Immature natural killer cell (primary cell): ENCODE results near the gene CAPN9. TPM values are rescaled to one million over a fixed set of nuclear protein-coding genes. Genes with fewer than 3 reads are reported as not detected.

ENCODE experiments used
- DNase-seq, 3 donors: peaks; one replicate each; pipeline ENCODE4 v3.0.0; 2022; ENCODE audit warnings: mixed read lengths in 1 of 3
- H3K27ac Mint-ChIP-seq, 6 donors: one replicate each; pipeline ENCODE4 v1.8.0; 2020; ENCODE audit warnings: mixed read lengths in 6 of 6, mild to moderate bottlenecking in 5 of 6, inconsistent platforms in 4 of 6, moderate library complexity in 3 of 6
- H3K27me3 Mint-ChIP-seq, 3 donors: one replicate each; pipeline ENCODE4 v1.8.0; 2020 to 2021; ENCODE audit warnings: low read depth in 3 of 3, mild to moderate bottlenecking in 3 of 3, mixed read lengths in 3 of 3, moderate library complexity in 3 of 3, inconsistent platforms in 1 of 3
- H3K36me3 Mint-ChIP-seq, 3 donors: one replicate each; pipeline ENCODE4 v1.8.0; 2020; ENCODE audit warnings: mixed read lengths in 3 of 3, inconsistent platforms in 2 of 3, mild to moderate bottlenecking in 2 of 3
- H3K4me1 Mint-ChIP-seq, 2 donors: one replicate each; pipeline ENCODE4 v1.8.0; 2020; ENCODE audit warnings: inconsistent platforms in 2 of 2, mild to moderate bottlenecking in 2 of 2, mixed read lengths in 2 of 2, moderate library complexity in 1 of 2
- H3K4me3 Mint-ChIP-seq, 5 donors: one replicate each; pipeline ENCODE4 v1.8.0; 2020; ENCODE audit warnings: mild to moderate bottlenecking in 5 of 5, mixed read lengths in 5 of 5, inconsistent platforms in 3 of 5, moderate library complexity in 3 of 5
- H3K9me3 Mint-ChIP-seq, 6 donors: one replicate each; pipeline ENCODE4 v1.8.0; 2020; ENCODE audit warnings: mild to moderate bottlenecking in 6 of 6, mixed read lengths in 6 of 6, inconsistent platforms in 4 of 6, moderate library complexity in 3 of 6
- polyA plus RNA-seq, 3 donors: library from polyadenylated mRNA; unstranded; fragments of 300-500 nt; fragmentation: Illumina TruSeq; gene quantifications; one replicate each; pipeline ENCODE4 v1.2.3, GENCODE V29; 2021

Gene CAPN9
- polyA plus RNA-seq, 3 donors from 2014 or later, result not detected

DNA sequence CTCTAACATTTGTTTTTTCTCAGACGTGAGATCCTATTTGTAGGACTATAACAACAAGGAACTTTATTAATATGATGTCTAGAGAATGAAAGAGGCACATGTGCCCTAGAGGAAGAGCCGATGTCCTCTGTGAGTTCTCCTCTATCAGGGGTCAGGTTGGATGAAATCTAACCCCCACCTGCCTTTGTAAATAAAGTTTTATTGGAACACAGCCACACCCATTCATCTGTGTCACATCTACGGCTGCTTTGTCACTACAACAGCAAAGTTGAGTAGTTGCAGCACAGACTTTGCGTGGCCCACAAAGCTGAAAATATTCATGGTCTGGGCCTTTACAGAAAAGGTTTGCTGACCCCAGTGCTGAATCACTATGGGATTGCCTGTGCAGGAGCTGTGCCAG is 571 bp upstream of the CAPN9 start:
- Mint-ChIP-seq H3K4me3 (no peak overlapping the region), H3K9me3 (no peaks in the 10 kb centered on the region), H3K36me3 (no peaks in the 10 kb centered on the region), H3K4me1 (no peaks in the 10 kb centered on the region), H3K27me3 (peaks cover 2 to 4% (median 2%) of the 10 kb centered on the region in 3 donors), H3K27ac (no peak overlapping the region)
- no peak for DNase-seq

- no peaks in the 10 kb centered on the region for H3K9me3 Mint-ChIP-seq
- H3K4me1 Mint-ChIP-seq, result no peaks in the 10 kb centered on the region
- peaks cover 2 to 6% (median 2%) of the 10 kb centered on the region in 3 donors for H3K27me3 Mint-ChIP-seq
- no peak for DNase-seq
- no peaks in the 10 kb centered on the region for H3K36me3 Mint-ChIP-seq
- H3K27ac Mint-ChIP-seq, result no peak overlapping the region
- H3K4me3 Mint-ChIP-seq, result no peak overlapping the region
These were observed 957 bp downstream of the CAPN9 start for GRCh38 chr1:230747890-230748800.

DNA sequence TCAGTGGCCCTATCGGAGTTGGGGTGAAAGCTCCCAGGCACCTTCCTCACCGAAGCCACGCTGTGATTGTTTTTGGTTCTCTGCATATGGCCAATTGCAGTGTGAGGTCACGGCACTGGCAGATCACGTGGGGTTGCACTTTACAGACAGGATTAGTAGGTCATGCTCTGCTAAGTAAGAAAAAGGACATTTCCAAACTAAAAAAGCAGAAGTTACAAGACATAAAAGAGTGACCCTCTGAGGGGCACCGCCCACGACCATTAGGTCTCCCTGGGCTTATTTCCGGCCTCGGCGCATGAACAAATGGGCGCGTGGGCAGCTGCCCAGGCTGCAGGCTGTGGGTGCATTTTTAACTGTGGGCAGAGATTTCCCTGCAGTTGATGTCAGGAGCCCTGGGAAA is 2.0 kb downstream of the CAPN9 start:
- Mint-ChIP-seq H3K36me3 (no peaks in the 10 kb centered on the region), H3K27ac (no peak overlapping the region), H3K27me3 (peaks cover 2% of the 10 kb centered on the region in 3 donors), H3K9me3 (no peaks in the 10 kb centered on the region), H3K4me3 (no peak overlapping the region), H3K4me1 (peaks cover 0 to 3% of the 10 kb centered on the region in 2 donors)
- no peak for DNase-seq

GRCh38 chr1:230749635-230750034 is 2.4 kb downstream of the CAPN9 start:
- H3K9me3 Mint-ChIP-seq, result no peaks in the 10 kb centered on the region
- peaks cover 2% of the 10 kb centered on the region in 3 donors for H3K27me3 Mint-ChIP-seq
- H3K36me3 Mint-ChIP-seq, result no peaks in the 10 kb centered on the region
- H3K4me1 Mint-ChIP-seq, result peaks cover 0 to 3% of the 10 kb centered on the region in 2 donors
- H3K4me3 Mint-ChIP-seq, result no peak overlapping the region
- DNase-seq, result no peak
- no peak overlapping the region for H3K27ac Mint-ChIP-seq

DNA sequence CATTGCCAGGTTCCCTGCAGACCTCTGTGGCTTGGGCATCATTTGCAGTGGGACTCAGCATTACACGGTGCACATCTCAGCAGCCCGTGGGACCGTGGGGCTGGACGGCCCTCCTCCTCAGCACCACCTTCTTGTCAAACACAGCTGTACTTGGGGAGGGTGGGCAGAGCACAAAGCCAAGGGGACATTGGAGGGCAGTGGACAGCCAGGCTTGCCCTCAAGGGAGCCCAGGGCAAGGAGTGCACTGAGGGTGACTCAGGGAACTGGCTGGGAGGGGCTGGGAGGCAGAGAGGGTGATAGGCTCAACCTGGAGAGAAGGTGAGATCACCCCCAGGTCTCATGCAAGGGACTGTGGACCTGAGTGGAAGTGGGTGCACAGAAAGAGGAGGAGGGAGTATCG is 3.4 kb downstream of the CAPN9 start:
- Mint-ChIP-seq H3K27ac (no peak overlapping the region), H3K36me3 (no peaks in the 10 kb centered on the region), H3K27me3 (peaks cover 0 to 2% (median 2%) of the 10 kb centered on the region in 3 donors), H3K9me3 (no peaks in the 10 kb centered on the region), H3K4me3 (no peak overlapping the region), H3K4me1 (peaks cover 0 to 3% of the 10 kb centered on the region in 2 donors)
- no peak for DNase-seq

GRCh38 chr1:230750986-230751625 is 3.9 kb downstream of the CAPN9 start:
- no peaks in the 10 kb centered on the region for H3K36me3 Mint-ChIP-seq
- H3K4me3 Mint-ChIP-seq, result no peak overlapping the region
- peaks cover 0 to 2% (median 2%) of the 10 kb centered on the region in 3 donors for H3K27me3 Mint-ChIP-seq
- peaks cover 0 to 3% of the 10 kb centered on the region in 2 donors for H3K4me1 Mint-ChIP-seq
- no peak for DNase-seq
- no peak overlapping the region for H3K27ac Mint-ChIP-seq
- no peaks in the 10 kb centered on the region for H3K9me3 Mint-ChIP-seq

GRCh38 chr1:230752407-230752806 is 5.2 kb downstream of the CAPN9 start:
- H3K27ac Mint-ChIP-seq, result peak overlapping the region in 1 of 6 donors; percentile 17
- peaks cover 0 to 3% of the 10 kb centered on the region in 2 donors for H3K4me1 Mint-ChIP-seq
- peaks cover 0 to 2% (median 0%) of the 10 kb centered on the region in 3 donors for H3K27me3 Mint-ChIP-seq
- no peak overlapping the region for H3K4me3 Mint-ChIP-seq
- no peaks in the 10 kb centered on the region for H3K9me3 Mint-ChIP-seq
- DNase-seq, result no peak
- no peaks in the 10 kb centered on the region for H3K36me3 Mint-ChIP-seq

GRCh38 chr1:230753191-230753585 is 6.0 kb downstream of the CAPN9 start:
- Mint-ChIP-seq H3K4me3 (peak overlapping the region in 2 of 5 donors; percentile 10 to 29), H3K27me3 (peaks cover 0 to 2% (median 0%) of the 10 kb centered on the region in 3 donors), H3K36me3 (no peaks in the 10 kb centered on the region), H3K4me1 (peaks cover 0 to 3% of the 10 kb centered on the region in 2 donors), H3K27ac (no peak overlapping the region), H3K9me3 (no peaks in the 10 kb centered on the region)
- no peak for DNase-seq

DNA sequence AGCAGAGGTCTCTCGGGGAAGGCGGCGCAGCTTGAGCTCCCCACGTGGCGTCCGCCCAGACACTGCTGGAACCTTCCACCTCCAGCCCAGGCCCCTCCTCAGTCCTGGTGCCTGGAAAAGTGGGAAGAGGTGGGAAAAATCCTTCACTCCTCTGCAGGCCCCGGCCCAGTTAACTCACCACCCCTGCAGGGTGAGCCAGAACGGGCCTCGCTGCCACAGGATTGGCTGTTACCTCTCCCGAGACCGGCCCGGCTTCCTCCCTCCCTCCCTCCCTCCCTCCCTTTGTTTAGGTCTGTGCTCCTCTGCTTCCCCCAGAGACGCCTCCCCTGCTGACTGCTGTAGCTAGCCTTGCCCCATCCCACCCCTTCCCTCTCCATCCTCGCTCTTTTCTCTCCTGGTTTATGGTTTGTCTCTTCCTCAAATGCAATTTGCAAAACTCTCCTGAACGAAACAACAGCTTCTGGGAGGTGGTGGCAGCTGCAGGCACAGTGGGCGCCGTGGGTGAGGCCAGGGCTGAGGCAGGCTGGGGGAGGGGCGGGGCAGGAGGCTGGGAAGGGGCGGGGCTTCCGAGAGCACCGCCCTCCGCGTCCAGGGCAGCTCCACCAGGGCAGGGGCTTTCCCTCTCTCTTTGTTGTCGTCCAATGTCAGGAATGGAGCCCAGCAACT is 6.5 kb downstream of the CAPN9 start:
- Mint-ChIP-seq H3K36me3 (no peaks in the 10 kb centered on the region), H3K9me3 (no peaks in the 10 kb centered on the region), H3K4me1 (peaks cover 0 to 3% of the 10 kb centered on the region in 2 donors), H3K27ac (peak overlapping the region in 1 of 6 donors; percentile 20), H3K4me3 (peak overlapping the region in 3 of 5 donors; percentile 46 to 67 (median 60)), H3K27me3 (peaks cover 0 to 2% (median 0%) of the 10 kb centered on the region in 3 donors)
- DNase-seq, result peak in 1 of 3 donors; percentile 20

DNA sequence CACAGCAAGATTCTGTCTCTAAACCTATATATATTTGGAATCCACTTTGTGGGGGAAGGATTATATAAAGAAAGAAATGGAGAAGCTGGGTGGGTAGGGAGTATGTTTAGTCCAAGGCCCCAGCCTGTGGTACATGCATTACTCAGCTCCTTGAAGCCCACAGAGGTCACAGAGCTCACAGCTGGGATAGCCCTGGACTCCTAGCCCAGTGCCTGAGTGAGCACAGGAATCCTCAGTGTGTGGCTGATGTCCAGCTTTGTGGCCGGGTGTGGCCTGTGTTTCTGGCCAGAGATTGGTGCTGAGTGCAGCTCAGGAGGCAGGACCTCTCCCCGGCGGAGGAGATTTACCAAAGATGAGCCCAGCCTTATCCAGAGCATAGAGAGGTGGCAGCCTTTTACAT is 7.6 kb downstream of the CAPN9 start:
- DNase-seq, result no peak
- Mint-ChIP-seq H3K27me3 (peaks cover 0 to 2% (median 0%) of the 10 kb centered on the region in 3 donors), H3K27ac (no peak overlapping the region), H3K36me3 (no peaks in the 10 kb centered on the region), H3K4me1 (peaks cover 0 to 3% of the 10 kb centered on the region in 2 donors), H3K4me3 (no peak overlapping the region), H3K9me3 (no peaks in the 10 kb centered on the region)

- Mint-ChIP-seq H3K4me1 (peaks cover 0 to 3% of the 10 kb centered on the region in 2 donors), H3K27ac (no peak overlapping the region), H3K27me3 (peaks cover 0 to 4% (median 0%) of the 10 kb centered on the region in 3 donors), H3K4me3 (no peak overlapping the region), H3K9me3 (no peaks in the 10 kb centered on the region), H3K36me3 (no peaks in the 10 kb centered on the region)
- no peak for DNase-seq
These were observed 10.9 kb downstream of the CAPN9 start for GRCh38 chr1:230757856-230758708.

DNA sequence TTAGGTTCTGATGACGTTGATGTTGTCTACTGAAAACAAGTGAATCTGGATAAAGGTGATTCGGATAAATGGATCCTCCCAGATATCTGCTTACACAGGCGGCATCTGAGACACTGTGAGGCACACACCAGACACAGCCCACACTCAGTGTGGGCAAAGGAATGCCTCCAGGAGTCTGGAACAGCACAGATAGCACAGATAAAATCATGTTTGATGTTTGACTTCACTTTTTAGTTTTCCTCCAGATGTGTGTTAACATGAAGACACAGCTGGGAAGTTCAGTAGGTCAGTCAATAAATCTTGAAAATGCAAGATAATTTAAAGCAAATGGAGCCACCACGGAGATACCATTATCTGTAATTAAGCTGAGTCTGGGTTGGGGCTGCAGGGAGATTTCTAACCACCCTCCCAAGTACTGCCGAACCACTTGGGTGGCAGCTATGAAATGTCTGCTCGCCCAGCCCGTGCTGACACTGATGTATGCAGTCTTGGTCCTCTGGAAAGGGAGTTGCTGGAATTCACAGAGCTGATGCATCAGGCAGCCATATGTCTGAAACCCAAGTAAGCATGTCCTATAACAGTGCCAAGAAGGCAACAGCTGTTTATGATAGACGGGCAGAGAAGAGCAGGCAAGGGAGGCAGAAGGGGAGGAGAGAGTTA is 11.7 kb downstream of the CAPN9 start:
- H3K4me3 Mint-ChIP-seq, result no peak overlapping the region
- no peaks in the 10 kb centered on the region for H3K4me1 Mint-ChIP-seq
- H3K9me3 Mint-ChIP-seq, result no peaks in the 10 kb centered on the region
- H3K27ac Mint-ChIP-seq, result no peak overlapping the region
- H3K27me3 Mint-ChIP-seq, result peaks cover 0 to 9% (median 0%) of the 10 kb centered on the region in 3 donors
- no peak for DNase-seq
- H3K36me3 Mint-ChIP-seq, result no peaks in the 10 kb centered on the region
